Activated CD8-positive, alpha-beta T cell treated with anti-CD3 and anti-CD28 coated beads for 36 hours (primary cell): ENCODE measurements around the gene LRRC2. TPM values are rescaled to one million over a fixed set of nuclear protein-coding genes. Genes with fewer than 3 reads are reported as not detected.

Experiments
- ATAC-seq: fragments of 200-7000 bp; cut with Tn5 transposase; one replicate; pipeline ENCODE4 v1.10.0; 2021; ENCODE audit warnings: mild to moderate bottlenecking, moderate library complexity
- CTCF ChIA-PET: fragments of 350-600 bp; sonication (Branson Sonifier 250); formaldehyde crosslinking; loops from one replicate; lab custom pipeline; 2021; ENCODE audit warnings: antibody characterized with exemption; lab: Charles Lee
- POLR2A ChIA-PET: fragments of 350-600 bp; sonication (Branson Sonifier 250); formaldehyde crosslinking; loops from one replicate; lab custom pipeline; 2021; ENCODE audit warnings: antibody characterized with exemption; lab: Charles Lee
- DNase-seq: peaks from one replicate; pipeline ENCODE4 v3.0.0-alpha.2; 2020
- H3K27ac Mint-ChIP-seq: one replicate; pipeline ENCODE4 v1.8.0; 2021; ENCODE audit warnings: mild to moderate bottlenecking, mixed read lengths
- H3K27me3 Mint-ChIP-seq: one replicate; pipeline ENCODE4 v1.8.0; 2021; ENCODE audit warnings: mixed read lengths
- H3K36me3 Mint-ChIP-seq: one replicate; pipeline ENCODE4 v1.8.0; 2021; ENCODE audit warnings: low read depth, mixed read lengths
- H3K4me1 Mint-ChIP-seq: one replicate; pipeline ENCODE4 v1.8.0; 2021; ENCODE audit warnings: low read depth, mixed read lengths
- H3K4me3 Mint-ChIP-seq: one replicate; pipeline ENCODE4 v1.8.0; 2021; ENCODE audit warnings: mild to moderate bottlenecking, moderate library complexity, mixed read lengths
- H3K9me3 Mint-ChIP-seq: one replicate; pipeline ENCODE4 v1.8.0; 2021; ENCODE audit warnings: mixed read lengths
- CTCF ChIP-seq: fragments of 200-600 bp; IDR thresholded peaks from one replicate; pipeline ENCODE4 v1.8.0; 2022; ENCODE audit warnings: antibody characterized with exemption, mild to moderate bottlenecking
- intact Hi-C: fragments of 100-400 bp; cut with micrococcal nuclease; formaldehyde crosslinking; loops from one replicate; pipeline ENCODE4 v1.10.0; 2022
- total RNA-seq, 2 experiments: library from RNA; stranded (reverse); gene quantifications; one replicate each; pipeline ENCODE4 v1.2.3, GENCODE V29; 2021

LRRC2 gene
- total RNA-seq, 2 experiments from 2014 or later, result not detected

DNA sequence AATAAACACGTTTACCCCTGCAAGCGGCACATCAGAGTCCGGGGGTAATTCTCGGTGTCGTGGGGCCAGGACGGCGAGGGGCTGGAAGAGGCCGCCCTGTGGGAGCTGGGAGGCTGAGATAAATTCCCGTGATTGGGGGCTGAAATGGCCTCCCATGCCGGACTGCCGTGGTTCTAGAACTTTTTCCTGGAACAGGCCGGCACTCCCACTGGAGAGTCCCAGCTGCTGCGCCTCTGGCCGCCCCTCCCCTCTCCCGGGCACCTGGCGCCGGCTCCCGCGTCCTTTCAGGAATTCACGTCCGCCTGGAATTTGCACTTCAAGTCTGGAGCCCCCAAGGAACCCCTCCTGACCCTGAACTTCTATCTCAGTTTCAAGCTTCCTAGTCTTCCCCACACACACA lies 10.8 kb upstream of the LRRC2 start:
- no peak for TF ChIP-seq CTCF
- ChIA-PET POLR2A (no interaction called here), CTCF (interaction anchor here (1.9 kb wide), 1 partner anchor 88 kb away, joined by 9 read pairs; no protein-coding TSS in a partner anchor)
- DNase-seq, result no peak
- peaks cover 1% of the 10 kb centered on the region for H3K4me1 Mint-ChIP-seq
- peaks cover 3% of the 10 kb centered on the region for H3K27me3 Mint-ChIP-seq
- H3K27ac Mint-ChIP-seq, result no peak overlapping the region
- ATAC-seq, result no peak
- no peaks in the 10 kb centered on the region for H3K36me3 Mint-ChIP-seq
- intact Hi-C loops, result no loop called here
- H3K9me3 Mint-ChIP-seq, result no peaks in the 10 kb centered on the region
- no peak overlapping the region for H3K4me3 Mint-ChIP-seq

DNA sequence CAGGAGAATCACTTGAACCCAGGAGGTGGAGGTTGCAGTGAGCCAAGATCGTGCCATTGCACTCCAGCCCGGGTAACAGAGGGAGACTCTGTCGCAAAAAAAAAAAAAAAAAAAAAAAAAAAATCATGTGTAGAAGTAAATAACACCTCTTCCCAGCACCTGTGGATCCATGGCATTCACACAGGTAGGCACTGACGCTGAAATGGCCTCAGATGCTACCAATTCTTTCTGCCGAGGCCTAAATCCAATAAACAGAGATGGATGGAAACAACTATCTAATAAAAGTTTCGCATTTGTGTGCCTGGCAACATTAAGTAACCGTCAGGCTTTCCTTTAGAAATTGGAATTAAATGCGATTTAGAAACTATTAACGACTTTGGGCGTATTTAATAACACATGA lies 10.3 kb upstream of the LRRC2 start:
- Mint-ChIP-seq H3K4me3 (no peak overlapping the region), H3K4me1 (peaks cover 1% of the 10 kb centered on the region), H3K36me3 (no peaks in the 10 kb centered on the region), H3K27ac (no peak overlapping the region), H3K27me3 (peaks cover 3% of the 10 kb centered on the region), H3K9me3 (no peaks in the 10 kb centered on the region)
- intact Hi-C loops, result no loop called here
- POLR2A ChIA-PET, result no interaction called here
- no peak for TF ChIP-seq CTCF
- ATAC-seq (no peak), DNase-seq (no peak)
- CTCF ChIA-PET, result no interaction called here

- Mint-ChIP-seq H3K36me3 (no peaks in the 10 kb centered on the region), H3K4me3 (no peak overlapping the region), H3K27ac (no peak overlapping the region), H3K9me3 (no peaks in the 10 kb centered on the region), H3K27me3 (peaks cover 3% of the 10 kb centered on the region), H3K4me1 (peaks cover 1% of the 10 kb centered on the region)
- ChIA-PET POLR2A (no interaction called here), CTCF (interaction anchor here (0.9 to 1.0 kb wide), 2 partner anchors 11 to 54 kb away, joined by 3 read pairs; no protein-coding TSS in a partner anchor)
- TF ChIP-seq CTCF, result no peak
- no peak for DNase-seq
- intact Hi-C loops, result no loop called here
- no peak for ATAC-seq
These were observed 9.6 kb upstream of the LRRC2 start for GRCh38 chr3:46575577-46576222.

- Mint-ChIP-seq H3K27ac (no peak overlapping the region), H3K27me3 (peaks cover 3% of the 10 kb centered on the region), H3K4me1 (peaks cover 1% of the 10 kb centered on the region), H3K4me3 (no peak overlapping the region), H3K36me3 (no peaks in the 10 kb centered on the region), H3K9me3 (no peaks in the 10 kb centered on the region)
- intact Hi-C loops, result no loop called here
- CTCF ChIA-PET, result interaction anchor here (0.9 to 1.0 kb wide), 2 partner anchors 12 to 55 kb away, joined by 3 read pairs; no protein-coding TSS in a partner anchor
- ATAC-seq, result no peak
- TF ChIP-seq CTCF, result no peak
- POLR2A ChIA-PET, result no interaction called here
- DNase-seq, result no peak
These were observed 8.9 kb upstream of the LRRC2 start for GRCh38 chr3:46574881-46575576.

DNA sequence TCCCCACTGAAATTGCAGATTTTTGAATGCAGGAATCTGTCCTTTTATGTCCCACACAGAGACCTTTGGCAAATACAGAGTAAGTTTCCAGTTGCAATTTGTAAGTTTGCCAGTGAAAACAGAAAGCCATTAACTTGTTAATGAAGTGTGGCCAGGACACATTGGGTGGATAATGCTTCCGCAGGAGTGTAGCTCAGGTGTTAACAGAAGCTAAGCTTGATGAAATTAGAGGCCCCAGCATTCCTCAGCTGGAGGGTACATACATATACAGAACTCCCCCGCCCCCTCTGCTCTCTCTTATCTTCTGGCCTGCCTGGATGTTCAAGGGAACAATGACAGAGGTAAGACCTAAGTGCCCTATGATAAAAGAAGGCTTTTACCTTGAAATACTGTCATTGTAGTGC lies 8.1 kb upstream of the LRRC2 start:
- ATAC-seq (no peak), DNase-seq (no peak)
- peaks cover 1% of the 10 kb centered on the region for H3K4me1 Mint-ChIP-seq
- no peak for TF ChIP-seq CTCF
- H3K27ac Mint-ChIP-seq, result no peak overlapping the region
- peaks cover 3% of the 10 kb centered on the region for H3K27me3 Mint-ChIP-seq
- ChIA-PET CTCF (no interaction called here), POLR2A (no interaction called here)
- no peaks in the 10 kb centered on the region for H3K36me3 Mint-ChIP-seq
- no peak overlapping the region for H3K4me3 Mint-ChIP-seq
- intact Hi-C loops, result no loop called here
- H3K9me3 Mint-ChIP-seq, result no peaks in the 10 kb centered on the region
